HG03520 (cell line): ENCODE results near the gene NAV1.
"Not testable (repeated sequence)": the region's sequence is repeated elsewhere in the genome, so short reads cannot be mapped to it uniquely, and the experiment has no call there.

Experiments used
- ATAC-seq: cut with Tn5 transposase; IDR thresholded peaks from one replicate; pipeline ENCODE4 v1.9.1; 2021; ENCODE audit warnings: mild to moderate bottlenecking, moderate library complexity; ENCODE audit not compliant: unreplicated experiment

Gene NAV1

DNA sequence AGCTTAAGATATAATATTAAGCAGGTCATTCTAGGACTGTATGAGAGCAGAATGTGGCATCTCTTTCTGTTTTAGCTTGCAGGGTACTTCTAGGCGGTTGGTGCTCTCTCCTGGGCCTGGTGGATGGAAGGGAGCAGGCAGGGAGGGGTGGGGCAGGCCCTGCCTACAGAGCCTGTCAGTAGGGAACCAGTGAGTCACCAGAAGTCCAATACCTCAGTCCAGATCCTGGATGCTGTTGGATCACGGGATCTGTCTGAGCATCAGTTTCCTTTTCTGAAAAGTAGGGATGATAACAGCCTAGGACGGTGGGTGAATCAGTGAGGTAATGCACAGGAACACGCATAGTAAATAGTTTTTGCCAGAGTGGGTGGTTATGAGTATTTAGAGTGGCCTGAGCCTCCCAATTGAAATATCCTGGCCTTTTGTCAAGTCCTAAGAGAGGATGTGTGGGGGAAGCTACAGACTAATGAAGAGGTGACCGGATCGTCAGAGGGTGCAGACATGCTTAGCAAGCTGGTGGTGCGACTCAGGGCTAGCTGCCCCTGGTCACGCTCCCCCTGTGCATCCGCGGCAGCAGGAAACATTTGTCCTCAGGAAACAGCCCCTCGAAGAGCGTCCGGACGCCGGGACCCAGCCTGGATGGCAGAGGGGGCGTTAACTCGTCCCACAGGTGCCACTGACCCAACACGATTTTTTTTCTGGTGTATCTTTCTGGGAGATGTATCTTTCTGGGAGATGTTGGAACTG is 23.9 kb downstream of the NAV1 start:
- no peak for ATAC-seq

DNA sequence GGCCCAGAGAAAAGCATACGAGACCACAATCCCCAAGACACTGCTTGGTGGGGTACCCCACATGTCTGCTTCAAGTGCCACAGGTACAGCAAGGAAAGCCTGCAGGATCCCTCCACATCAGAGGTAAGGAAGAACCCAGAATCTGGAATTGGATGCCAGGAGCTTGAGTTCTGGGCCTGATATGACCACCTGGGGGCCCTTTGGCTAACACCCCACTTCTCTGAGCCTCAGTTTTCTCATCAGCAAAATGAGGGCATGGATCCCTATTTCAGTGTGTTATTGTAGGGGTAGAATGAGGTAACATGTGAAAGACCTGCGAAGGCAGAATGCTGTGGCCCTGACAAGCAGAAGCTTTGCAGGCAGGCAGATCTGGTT is 24.5 kb downstream of the NAV1 start:
- no peak for ATAC-seq

DNA sequence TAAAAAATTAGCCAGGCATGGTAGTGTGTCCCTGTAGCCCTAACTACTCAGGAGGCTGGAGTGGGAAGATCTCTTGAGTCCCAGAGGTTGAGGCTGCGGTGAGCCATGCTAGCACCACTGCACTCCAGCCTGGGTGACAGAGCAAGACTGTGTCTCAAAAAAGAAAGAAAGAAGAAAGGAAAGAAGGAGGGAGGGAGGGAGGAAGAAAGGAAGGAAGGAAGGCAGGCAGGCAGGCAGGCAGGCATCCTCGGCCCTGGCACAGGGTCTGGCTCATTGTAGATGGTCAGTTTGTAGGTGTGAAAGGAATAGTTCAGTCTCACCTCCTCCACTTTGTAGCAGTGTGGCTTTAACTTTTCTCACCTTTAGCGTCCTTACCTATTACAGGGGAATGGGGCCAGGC is 25.0 kb downstream of the NAV1 start:
- no peak for ATAC-seq

DNA sequence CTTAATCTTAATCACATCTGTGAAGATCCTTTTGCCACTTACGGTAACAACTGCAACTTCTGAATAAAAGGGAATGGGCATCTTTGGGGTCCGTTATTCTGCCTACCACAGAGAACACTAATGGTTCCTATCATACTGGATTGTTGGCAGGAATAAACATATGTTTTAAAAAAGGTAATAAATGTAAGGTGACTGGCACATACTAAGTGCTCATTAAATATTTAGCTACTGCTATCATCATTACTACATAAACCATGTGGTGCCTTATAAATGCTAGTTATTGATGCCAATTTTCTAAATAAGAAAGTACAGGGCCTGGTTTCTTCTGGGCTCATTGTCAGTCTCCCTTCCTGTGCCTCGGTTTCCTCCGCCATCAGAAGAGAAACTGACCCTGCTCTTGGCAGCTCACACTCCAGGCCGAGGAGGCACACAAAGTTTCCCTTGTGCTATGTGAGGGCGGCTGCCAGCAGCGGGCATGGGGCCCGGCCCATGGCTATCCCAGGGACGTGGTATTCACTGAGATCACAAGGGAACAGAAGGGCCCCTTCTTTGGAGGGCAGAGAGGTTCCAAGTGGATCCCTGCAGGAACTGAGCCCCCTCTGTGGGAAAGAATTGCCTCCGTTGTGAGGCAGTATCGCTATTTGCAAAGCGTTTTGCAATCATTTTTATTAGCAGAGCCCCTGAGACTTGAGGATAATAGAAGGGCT is 26.2 kb downstream of the NAV1 start:
- ATAC-seq, result no peak

DNA sequence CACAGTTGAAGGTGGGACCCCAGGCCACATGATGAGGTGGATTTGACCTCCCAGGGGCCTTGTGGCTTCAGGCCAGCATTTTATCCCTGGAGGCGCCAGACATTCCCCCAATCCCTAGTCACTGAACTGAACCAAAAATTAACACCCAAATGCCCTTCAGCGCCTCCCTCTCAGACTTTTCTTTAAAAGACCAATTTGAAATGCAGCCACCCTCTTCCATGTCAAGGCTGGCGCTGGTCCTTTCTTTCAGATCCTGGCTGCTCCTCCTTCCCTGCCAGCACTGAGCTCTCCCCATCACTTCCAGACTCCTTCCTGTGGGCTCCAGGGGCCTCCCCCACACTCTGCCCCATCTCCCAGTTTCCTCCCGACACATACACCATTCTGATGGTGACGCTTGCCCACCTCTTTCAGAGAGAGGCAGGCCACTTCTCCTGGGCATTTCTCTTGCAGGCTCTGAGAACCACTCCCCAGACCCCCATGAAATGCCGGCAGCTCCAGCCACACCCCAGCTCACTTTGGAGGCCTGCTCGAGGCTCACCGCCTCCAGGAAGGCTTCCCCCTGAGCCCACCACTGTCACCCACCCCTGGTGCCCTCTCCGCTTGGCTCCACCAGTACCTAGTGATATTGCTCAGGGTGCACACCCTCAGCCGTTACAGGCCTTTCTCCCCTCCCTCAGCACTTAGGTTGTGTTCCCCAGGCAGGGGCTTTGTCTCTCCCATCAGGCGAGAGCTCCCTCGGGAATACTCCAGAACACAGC is 27.0 kb downstream of the NAV1 start:
- ATAC-seq, result no peak

DNA sequence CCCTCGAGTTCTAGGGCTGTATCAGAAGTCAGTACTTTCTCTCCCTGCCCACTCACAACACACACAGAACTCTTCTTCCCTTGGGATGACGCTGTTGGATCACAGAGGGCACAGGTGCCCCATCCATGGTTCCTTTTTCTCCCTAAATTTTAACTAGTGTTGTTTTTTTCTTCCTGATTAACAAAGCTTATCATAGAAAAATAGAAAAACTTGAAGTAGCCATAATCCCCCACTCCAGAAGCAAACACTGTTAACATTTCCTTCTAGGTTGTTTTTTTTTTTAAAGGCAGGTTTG is 27.5 kb downstream of the NAV1 start:
- ATAC-seq, result no peak

DNA sequence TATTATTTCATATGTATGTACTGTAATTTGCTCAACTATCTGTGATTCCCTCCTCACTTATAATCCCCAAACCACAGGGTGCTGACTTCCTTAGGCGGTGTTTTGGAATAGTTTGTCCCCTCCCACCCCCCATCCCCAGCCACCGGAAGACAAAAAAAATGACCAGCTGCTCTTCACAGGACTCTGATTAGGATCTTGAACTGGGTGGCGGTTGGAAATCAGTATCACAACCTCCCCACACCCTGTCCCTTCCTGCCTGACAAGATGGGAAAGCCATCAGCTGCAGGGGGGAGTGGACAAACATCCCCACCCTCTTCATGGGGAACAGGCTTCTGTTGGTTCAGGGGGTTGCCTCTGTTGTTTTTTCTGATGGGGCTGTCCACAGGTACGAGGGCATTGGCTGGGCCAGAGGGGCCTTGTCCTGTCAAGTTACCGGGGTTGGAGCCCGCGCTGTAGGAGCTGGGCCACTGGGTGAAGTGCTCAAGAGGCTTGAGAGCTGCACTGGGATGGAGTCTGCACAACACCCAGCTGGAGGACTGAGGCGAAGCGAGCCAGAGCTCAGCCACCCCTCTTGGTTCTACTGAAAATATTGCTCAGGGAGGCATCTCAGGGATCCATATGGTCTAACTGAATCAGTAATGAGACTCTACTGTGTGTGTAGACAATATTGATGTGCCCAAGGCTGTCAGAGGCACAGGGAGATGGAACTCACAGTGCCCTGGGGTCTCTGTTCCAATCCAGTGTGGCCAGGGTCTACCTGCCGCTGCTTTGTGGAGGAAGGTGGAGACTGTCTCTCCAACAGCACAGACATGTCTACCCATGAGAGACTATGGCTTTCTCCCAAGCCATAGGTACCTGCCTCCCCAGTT is 28.2 kb downstream of the NAV1 start:
- ATAC-seq, result no peak

DNA sequence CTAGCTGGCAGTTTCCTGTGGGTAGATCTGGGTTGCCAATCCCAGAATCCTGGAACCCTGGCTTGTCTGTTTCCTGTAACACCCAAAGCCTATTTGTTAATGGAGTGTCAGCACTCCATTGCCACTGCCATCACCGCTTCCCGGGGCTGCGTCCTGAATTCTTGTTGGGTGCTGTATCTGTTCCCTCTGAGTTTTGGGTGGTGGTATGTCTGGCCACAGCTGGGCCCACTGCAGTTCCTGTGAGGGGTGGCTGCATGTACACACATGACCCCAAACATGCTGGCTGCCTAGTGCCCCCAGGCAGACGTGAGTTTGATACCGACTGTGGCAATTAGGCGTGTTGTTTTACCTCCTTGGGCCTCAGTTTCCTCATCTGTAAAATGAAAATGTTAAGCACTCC is 29.3 kb downstream of the NAV1 start:
- no peak for ATAC-seq

DNA sequence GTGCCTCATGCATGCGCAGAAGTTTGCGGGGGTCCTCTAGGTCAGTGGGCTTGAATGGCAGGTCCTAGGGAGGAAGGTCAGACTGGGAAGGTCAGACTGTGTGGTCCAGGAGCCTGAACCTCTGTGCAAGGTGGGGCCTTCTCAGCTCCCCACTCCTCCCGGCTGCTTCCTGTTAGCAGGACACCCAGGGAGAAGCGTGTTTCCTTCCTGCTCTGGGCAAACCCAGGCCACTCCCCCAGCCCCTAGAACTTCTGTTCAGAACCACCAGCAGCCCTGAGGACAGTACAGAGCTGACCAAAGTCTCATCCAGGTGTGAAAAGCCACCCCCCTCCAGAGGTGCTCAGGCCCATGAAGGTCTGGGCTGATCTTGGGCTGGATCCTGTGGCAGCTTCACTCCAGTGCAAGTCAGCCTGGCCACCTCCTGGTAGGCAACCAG is 29.9 kb downstream of the NAV1 start:
- no peak for ATAC-seq

DNA sequence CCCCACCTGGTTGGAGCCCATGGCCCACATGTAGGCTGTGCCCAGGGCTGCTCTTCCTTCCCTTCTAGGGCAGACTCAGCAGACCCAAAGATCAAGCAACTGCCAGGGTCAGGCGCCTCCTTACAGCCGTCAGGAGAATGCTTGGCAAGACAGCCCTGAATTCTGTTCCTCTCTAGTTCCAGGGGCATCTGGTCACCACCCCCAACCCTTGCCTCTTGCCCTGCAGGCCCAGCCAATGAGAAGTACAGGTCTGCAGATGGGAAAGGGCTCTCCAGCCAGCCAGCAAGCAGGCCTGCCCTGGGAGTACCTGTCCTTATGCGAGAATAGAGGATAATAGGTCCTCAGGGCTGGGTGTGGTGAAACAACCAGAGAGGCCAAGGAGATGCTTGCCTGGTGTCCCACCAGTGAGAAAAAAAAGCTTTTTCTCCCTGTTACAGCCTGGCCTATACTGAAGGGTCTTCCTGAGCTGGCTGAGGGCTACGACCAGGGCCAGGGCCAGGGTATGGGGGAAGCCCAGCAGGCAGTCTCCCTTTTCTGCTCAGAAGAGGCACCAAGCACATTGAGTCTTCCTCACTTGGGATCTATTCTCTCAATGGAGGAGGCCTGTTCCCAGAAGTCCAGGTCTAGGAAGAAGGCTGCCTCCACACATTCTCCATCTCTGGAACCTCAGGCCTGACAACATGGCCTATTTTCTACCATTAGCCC is 31.4 kb downstream of the NAV1 start:
- ATAC-seq, result no peak

DNA sequence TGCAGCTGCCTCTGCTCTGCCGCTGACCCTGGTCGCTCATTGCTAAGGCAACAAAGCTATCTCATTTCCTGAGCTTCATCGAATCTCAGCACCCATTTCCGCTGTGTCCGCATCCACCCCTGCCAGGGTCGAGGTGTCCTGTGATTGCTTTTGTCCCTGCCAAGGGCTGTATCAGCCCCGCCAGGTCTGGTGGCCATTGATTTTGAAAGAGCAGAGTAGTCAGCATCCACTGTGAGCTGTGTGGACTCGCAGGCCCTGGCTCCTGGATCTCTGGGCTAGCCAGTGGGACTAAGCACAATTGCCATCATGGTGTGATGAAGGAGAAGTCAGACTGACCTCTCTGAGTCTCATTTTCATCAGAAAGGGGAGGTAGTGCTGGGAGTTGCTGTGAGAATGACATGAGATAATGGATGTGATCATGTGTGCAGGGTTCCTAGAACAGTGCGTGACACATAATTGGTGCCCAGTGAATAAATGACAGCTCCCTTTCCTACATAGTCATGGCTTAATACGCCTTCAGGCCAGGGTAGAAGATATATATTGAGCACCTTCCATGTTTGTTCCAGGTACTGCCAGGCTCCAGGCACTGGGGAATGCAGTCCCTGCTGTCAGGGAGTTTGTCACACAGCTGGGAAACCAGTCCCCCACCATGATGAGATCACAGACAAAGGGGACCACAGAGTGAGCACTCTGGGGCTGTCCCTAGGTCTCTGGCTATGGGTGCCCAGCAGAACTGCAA is 32.1 kb downstream of the NAV1 start:
- no peak for ATAC-seq

DNA sequence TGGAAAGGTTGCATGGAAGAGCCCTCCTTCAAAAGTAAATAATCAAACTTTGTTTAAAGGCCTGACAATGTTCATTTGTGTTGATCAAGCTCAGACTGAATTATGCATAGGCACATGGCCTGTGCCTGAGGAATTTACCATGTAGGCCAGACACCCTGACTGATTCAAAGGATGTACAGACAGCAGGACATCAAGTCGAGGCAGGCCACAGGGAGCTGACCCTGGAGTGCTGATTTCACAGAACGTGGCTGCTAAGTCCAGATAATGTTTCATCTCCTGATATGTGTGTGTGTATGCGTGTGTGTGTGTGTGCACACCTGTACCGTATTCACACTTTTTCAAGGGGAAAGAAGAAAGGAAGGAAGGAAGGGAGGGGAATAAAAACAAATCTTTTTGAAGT is 34.1 kb downstream of the NAV1 start:
- ATAC-seq, result no peak

DNA sequence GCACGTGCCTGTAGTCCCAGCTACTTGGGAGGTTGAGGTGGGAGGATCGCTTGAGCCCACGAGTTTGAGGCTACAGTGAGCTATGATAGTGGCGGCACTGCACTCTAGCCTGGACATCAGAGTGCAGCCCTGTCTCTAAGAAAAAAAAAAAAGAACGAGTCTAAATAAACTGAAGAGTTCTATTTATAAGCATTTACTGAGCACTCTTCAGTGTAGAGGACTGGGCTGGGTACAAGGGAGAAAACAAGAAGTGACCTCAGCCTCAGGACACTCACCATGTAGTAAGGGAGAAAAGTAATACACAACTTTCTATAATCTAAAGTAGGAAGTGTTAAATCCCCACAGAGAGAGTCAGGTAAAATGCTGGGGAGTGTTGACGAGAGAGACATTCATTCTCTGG is 35.0 kb downstream of the NAV1 start:
- ATAC-seq, result no peak

DNA sequence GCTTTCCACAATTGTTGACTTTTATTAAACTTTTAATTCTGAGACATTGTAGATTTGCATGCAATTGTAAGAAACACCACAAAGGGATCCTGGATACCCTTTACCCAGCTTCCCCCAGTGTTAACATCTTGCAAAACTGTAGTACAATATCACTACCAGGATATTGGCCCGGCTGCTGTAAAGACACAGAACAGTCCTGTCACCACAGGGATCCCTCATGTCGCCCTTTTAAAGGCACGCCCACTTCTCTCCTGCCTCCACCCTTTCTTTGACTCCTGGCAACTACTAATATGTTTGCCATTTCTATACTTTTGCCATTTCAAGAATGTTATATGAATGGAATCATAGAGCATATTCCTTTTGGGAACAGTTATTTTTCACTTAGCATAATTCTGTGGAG is 37.0 kb downstream of the NAV1 start:
- ATAC-seq, result no peak

DNA sequence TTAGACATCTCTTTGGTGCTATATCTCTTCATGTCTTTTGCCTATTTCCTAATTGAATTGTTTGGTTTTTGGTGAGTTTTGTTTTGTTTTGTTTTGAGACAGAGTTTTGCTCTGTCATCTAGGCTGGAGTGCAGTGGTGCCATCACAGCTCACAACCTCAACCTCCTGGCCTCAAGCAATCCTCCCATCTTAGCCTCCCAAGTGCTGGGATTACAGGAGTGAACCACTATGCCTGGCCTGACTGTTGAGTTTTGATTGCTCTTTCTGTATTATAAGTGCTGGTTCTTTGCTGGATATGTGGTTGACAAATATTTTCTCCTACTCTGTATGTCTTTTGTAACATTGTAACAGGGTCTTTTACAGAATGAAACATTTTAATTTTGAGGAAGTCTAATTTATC is 38.0 kb downstream of the NAV1 start:
- ATAC-seq, result no peak

DNA sequence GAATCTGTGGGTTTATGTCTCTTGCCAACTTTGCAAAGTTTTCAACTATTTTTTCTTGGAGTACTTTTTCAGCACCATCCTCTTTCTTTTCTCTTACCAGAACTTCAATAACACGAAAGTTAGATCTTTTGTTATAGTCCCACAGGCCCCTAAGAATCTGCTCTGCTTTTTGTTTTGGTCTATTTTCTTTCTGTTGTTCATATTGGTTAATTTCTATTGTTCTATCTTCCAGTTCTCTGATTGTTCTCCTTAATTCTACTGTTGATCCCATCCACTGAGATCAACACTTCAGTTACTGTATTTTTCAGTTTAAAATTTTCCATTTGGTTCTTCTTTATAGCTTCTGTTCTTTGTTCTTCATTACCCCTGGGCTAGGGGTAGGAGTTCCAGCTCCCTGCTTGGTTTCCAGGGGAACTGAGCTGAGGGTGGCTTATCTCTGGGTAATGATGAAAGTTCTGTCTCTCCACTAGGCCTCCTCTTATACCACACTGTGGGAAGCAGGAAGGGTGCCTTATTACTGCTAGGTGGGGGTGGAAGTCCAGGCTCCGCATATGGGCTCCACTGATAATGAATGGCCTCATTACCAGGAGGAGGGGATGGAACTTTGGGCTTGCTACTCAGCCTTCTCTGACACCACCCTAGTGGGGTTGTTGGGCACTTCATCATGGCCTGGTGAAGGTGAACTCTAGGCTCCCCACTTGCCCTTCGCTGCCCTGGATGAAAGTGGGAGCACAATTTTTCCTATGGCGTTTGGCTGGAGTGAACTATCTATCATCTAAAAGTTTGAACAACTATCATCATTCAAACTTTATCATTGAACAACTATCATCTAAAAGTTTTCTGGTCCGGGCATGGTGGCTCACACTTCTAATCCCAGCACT is 39.3 kb downstream of the NAV1 start:
- no peak for ATAC-seq

DNA sequence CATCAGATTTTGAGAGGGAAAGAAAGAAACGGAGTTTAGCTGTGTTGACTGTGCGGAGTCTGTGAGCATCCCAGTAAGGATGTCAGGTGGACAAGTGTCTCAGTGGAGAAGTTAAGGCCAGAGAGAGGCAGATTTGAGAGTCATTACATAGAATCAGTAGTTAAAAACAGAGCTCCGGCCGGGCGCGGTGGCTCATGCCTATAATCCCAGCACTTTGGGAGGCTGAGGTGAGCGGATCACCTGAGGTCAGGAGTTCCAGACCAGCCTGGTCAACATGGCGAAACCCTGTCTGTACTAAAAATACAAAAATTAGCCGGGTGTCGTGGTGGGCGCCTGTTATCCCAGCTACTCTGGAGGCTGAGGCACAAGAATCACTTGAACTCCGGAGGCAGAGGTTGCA is 42.4 kb downstream of the NAV1 start:
- ATAC-seq, result not testable (repeated sequence)

DNA sequence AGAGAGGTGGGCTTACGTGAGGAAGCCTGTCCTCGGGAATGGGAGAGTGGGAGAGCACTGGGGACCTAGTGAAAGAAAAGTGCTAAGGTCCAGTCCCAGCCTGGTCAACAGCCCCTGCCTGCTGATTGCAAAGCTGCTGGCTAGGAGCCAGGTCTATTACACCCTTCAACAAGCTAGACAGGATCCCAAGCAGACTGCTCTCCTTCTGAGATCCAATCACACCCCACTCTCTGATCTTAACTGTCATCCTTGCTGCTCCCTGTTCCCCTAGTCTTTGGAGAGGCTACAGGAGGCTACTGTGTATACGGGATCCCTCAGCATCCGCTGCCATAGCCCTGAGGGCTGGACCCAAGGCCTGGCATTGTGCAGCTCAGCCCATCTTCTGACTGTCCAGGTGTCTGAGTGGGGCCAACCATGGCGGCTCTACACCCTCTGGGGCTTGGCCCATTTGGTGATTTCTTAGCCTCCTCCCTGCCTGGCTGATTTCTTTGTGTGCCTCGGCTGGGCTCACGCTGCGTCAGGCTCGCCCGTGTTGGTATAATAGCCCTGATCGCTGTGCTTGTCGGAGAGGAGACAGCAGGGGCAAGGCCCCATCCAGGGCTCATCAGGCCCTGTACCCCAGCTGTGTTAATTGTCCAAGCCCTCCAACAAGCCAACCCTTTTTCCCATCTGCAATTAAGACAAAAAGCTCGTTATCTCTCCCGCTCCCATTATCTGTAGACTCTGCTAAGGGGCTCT is 43.9 kb downstream of the NAV1 start:
- no peak for ATAC-seq
